Measurements from ENCODE around the gene CACNA2D2.

CACNA2D2 gene

DNA sequence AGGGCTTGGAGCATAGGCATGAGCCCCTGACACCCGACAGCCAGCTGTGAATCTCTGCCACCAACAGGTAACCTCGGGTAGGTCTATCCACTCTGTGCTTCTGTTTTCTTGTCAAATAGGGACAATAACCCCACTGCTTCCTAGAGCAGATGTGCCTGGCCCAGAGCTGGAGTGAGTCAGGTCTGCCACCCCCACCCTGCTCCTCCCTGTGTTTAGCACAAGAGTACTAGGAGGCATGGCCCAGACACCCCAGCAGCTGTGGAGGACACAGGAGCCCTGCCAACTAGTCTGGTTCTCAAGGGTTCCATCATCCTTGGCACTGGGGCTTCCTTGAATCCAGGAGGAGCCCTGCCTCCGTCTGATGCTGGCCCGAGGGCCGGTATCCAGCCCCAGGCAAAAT lies 110.4 kb downstream of the CACNA2D2 start:
- DNase-seq (ENCODE audit: low read depth) = no peak

DNA sequence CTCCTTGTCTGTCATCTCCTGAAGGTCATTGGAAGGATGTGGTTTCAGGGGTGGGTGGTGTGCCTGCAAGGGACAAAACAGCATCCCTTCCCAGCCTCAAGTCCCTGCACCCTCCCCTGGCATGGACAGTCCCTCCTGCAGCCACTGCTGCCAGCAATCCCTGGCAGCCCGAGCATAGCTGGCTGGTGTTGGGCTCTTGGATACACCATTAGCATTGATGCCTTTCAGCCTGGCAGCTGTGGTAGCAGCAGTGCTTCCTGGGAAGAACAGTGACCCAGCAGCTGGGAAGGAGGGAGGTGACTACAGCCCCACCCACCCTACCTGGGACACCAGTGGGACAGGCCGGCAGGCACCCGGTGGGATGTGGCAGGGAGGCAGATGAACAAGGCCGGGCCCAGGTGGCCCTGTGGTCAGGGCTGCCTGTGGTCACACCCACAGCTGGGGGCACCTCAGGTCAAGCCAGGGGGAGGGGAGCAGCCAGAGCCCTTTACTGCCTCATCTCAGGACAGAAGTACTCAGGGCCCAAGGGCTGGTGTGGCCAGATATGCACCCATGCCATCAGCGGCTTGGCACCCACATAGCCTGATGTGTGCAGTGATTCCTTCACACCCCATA lies 111.2 kb downstream of the CACNA2D2 start:
- DNase-seq (ENCODE audit: low read depth) = no peak

DNA sequence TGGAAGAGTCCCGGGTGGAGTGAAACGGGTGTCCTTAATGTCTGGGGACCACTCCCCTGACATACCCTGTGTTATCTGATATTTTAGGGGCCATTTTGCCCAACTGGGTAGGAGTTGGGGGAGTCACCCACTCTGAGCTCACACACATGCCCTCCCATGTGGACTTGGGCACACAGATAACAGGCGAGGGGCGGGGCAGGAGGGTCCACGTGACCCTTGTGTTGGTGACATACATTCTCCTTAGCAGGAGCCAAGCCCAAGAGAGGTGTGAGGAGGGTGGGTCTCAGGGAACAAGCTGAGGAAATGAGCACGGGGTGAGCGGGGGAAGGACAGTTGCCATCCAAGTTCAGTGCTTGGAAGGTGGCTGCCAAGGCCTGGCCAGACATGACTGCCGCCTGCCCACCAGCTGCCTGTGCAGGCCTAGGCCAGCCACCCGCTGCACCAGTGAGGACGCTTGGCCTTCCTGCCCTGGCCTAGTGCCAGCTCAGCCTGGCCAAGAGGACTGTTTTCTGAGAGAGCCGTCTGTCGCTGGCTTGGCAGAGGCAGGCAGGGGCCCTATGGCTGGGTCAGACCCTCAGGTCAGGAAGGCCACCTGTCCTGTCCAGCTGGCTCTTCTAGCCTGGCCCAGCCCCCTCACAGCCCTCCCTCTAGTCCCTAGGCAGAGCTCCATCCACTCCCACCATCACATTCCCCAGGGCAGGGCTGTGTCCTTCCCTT lies 112.8 kb downstream of the CACNA2D2 start:
- DNase-seq (ENCODE audit: low read depth) = no peak

GRCh38 chr3:50389414-50389767 lies 114.0 kb downstream of the CACNA2D2 start:
- no peak for DNase-seq (ENCODE audit: low read depth)

- DNase-seq (ENCODE audit: low read depth) = no peak
Measured at GRCh38 chr3:50388720-50389413, 114.6 kb downstream of the CACNA2D2 start.

- no peak for DNase-seq (ENCODE audit: low read depth)
Measured at GRCh38 chr3:50388016-50388719, 115.3 kb downstream of the CACNA2D2 start.

GRCh38 chr3:50385754-50386153 lies 117.7 kb downstream of the CACNA2D2 start:
- DNase-seq (ENCODE audit: low read depth) = no peak

DNA sequence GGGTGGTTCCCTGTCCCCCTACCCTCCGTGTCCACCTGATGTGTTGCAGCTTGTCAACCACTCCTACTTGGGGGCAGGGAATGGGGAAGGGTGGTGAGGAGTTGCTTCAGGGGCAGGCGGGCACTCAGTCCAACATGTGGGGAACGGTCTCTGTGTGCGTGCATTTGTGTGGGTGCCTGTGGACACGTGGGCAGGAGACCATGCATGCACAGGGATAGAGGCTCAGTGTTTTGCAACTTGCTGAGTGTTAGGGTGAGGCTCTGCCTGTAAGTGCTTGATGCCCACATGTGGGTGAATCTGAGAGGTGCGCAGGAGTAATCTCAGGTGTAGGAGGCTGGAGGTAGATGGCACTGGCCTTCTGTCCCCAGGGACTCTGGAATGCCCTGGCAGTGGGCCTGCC lies 119.7 kb downstream of the CACNA2D2 start:
- DNase-seq (ENCODE audit: low read depth) = no peak

DNA sequence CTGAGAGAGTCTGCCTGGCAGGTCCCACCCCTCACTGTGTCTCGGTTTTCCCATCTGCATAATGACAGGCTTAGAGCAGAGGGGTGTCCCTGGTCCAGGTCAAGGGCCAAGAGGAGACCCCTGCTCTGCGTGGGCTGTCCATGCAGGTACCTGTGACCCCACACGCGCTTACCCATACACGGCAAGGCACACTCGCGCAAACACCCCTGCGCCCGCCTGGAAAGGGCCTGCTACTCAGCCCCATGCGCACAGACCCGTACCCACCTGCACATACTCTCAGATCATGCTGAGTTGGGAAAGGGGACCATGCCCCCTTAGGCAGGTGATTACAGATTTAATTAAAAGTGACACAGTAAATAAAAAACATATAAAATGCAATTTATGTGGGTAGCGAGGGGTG lies 120.7 kb downstream of the CACNA2D2 start:
- no peak for DNase-seq (ENCODE audit: low read depth)

DNA sequence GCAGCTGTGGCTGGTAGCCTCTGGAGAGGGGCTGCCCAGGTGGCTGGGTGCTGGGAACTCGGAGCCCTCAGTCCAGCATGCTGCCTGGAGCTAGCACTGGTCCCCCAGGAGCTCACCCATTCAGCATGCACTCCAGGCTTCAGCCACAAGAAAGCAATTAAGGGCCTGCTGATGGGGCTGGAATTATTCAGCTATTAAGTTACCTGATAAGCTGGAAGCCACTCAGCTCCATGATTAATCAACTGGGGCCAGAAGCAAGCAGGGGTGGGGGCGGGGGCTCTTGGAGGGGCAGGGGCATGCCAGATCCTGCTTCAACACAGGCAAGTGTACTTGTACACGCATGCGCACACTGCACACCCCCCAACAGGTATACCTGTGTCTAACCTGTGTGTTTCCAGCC lies 122.1 kb downstream of the CACNA2D2 start:
- no peak for DNase-seq (ENCODE audit: low read depth)

GRCh38 chr3:50380405-50381085 lies 122.9 kb downstream of the CACNA2D2 start:
- no peak for DNase-seq (ENCODE audit: low read depth)

DNA sequence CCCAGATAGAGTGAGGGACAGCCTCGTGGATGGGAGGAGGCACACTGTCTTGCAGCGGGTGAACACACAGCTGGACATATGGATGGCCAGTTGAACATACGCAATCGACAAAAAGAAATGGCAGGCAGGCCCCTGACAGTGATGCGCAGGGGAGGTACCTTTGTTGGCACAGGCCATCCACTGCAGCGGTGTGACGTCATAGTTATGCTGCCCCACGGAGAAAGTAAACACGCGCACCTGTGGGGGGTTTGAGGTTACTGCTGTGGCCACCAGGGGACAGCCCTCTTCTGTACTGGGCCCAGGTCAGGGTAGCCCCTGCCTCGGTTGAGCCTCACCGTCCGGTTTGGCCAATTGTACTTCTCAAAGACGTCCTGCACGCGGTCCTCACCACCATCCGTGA lies 124.7 kb downstream of the CACNA2D2 start:
- DNase-seq (ENCODE audit: low read depth) = no peak

DNA sequence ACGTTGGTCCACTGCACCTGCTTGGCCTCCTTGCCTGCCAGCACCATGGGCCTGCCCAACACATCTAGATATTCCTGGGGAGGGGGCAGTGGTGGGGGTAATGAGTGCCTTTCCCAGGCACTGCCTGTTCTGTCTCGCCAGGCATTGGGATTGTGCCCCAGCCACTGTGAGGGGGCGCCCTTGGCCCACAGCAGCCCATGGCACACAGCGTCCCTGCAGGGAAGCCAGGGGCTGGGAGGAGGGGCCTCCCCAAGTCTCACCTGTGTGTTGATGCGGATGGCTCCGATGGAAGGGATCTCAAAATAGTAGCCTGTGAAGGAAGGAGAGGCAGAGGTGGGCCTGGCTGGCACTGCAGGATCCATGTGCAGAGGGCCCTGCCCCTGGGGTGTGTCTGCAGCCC lies 125.4 kb downstream of the CACNA2D2 start:
- no peak for DNase-seq (ENCODE audit: low read depth)

GRCh38 chr3:50375258-50375931 lies 128.0 kb downstream of the CACNA2D2 start:
- DNase-seq (ENCODE audit: low read depth) = no peak

GRCh38 chr3:50374363-50375257 lies 128.8 kb downstream of the CACNA2D2 start:
- no peak for DNase-seq (ENCODE audit: low read depth)

DNA sequence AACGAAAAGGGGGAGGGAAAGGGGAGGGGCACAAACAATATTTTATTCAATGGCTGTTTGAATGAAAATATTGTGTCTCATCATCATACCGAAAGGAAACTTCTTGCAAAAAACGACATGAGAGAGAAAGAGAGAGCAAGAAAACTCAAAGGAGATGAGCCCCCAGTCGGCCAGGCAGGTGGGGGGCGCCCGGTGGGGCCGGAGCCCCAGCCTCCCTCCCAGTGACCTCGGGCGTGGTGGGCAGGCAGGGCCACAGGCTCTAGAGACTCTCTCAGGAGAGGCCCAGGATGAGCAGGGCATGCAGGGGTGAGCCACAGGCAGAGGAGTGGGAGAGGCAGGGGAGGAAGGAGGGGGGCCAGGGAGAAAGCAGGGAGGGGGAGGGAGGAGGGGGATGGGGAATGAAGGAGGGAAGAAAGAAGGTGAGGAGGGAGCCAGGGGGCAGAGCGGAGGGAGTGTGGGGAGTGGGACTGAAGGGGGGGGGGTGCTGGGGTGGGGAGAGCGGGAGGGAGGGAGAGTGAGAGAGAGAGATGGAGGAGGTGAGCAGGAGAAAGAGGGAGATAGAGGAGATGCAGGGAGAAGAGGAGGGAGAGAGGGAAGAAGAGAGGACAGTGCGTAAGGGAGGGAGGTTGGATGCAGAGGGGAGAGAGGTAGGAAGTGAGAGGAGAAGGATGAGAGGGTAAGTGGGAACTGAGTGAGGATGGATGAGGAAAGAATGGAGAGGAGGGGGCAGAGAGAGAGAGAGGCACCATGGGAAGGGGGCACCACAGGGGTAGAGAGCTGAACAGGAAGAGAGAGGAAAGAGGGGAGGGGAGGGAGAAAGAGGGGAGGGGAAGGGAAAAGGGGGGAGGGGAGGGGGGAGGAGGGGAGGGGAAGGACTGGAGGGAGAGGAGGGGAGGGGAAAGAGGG lies 130.0 kb downstream of the CACNA2D2 start:
- no peak for DNase-seq (ENCODE audit: low read depth)

GRCh38 chr3:50372349-50372748 lies 131.1 kb downstream of the CACNA2D2 start:
- no peak for DNase-seq (ENCODE audit: low read depth)

- no peak for DNase-seq (ENCODE audit: low read depth)
Measured at GRCh38 chr3:50371133-50371685, 132.2 kb downstream of the CACNA2D2 start.

- DNase-seq (ENCODE audit: low read depth) = no peak
Measured at GRCh38 chr3:50370594-50370993, 132.8 kb downstream of the CACNA2D2 start.
